22Rv1 (cell line): ENCODE measurements around the gene FBXO27.

Experiments used
- CTCF ChIP-seq: fragments of 450-650 bp; IDR thresholded peaks from 2 replicates; pipeline ENCODE4 v1.5.1; 2017; ENCODE audit warnings: mild to moderate bottlenecking
- ZFX ChIP-seq: fragments of 450-650 bp; IDR thresholded peaks from 2 replicates; pipeline ENCODE4 v1.6.1; 2017; ENCODE audit warnings: antibody characterized with exemption, borderline replicate concordance

- TF ChIP-seq CTCF (no peak), ZFX (no peak)
These were observed 28.6 kb downstream of the FBXO27 start for GRCh38 chr19:39003796-39004195.
